ENCODE results near the gene GLA. TPM values are rescaled to one million over a fixed set of nuclear protein-coding genes. Genes with fewer than 3 reads are reported as not detected.

GLA gene
- total RNA-seq, 1 experiment from 2014 or later, result 41.9 TPM

- Histone ChIP-seq H2BK12ac (ENCODE audit: insufficient read length, low read depth, low read length) (no peak overlapping the region), H2BK20ac (ENCODE audit: low read depth, low read length, poor library complexity, severe bottlenecking) (no peak overlapping the region), H3K23me2 (ENCODE audit: insufficient read length, low read depth, low read length, poor library complexity, severe bottlenecking) (no peaks in the 10 kb centered on the region), H3K79me1 (ENCODE audit: insufficient read depth, low read depth, low read length, poor library complexity, severe bottlenecking) (no peaks in the 10 kb centered on the region), H2BK5ac (ENCODE audit: insufficient read length, low read length) (no peak overlapping the region), H3K4me1 (ENCODE audit: insufficient read depth, low read length) (no peaks in the 10 kb centered on the region), H3K23ac (ENCODE audit: insufficient read length, low read depth, low read length) (no peak overlapping the region), H3T11ph (ENCODE audit: low read length) (no peak overlapping the region), H3K4me2 (ENCODE audit: insufficient read depth, insufficient read length, low read length) (no peak overlapping the region), H3K27ac (ENCODE audit: insufficient read length, low read depth, low read length) (no peak overlapping the region), H4K5ac (ENCODE audit: insufficient read length, low read depth, low read length) (no peak overlapping the region), H3K14ac (ENCODE audit: insufficient read depth, low read length) (no peak overlapping the region), H2AFZ (ENCODE audit: low read length) (no peak overlapping the region), H3K79me2 (ENCODE audit: insufficient read depth, low read length) (no peaks in the 10 kb centered on the region), H2BK120ac (ENCODE audit: low read depth, low read length, poor library complexity, severe bottlenecking) (no peak overlapping the region), H4K8ac (replicated peaks; ENCODE audit: insufficient read length, low read depth, low read length) (no peak overlapping the region), H4K20me1 (ENCODE audit: control insufficient read depth, insufficient read depth, insufficient read length) (no peaks in the 10 kb centered on the region), H3K9ac (ENCODE audit: extremely low read depth, insufficient read length, low read length) (no peak overlapping the region), H3K4ac (ENCODE audit: low read depth, low read length) (no peak overlapping the region), H3K18ac (ENCODE audit: insufficient read length, low read depth, low read length) (no peak overlapping the region), H3K9me3 (ENCODE audit: control insufficient read depth, low read depth, low read length) (peaks cover 33% of the 10 kb centered on the region), H3K27me3 (ENCODE audit: insufficient read depth, low read length) (no peaks in the 10 kb centered on the region), H3K56ac (ENCODE audit: insufficient read length, low read depth, low read length) (no peak overlapping the region), H4K91ac (ENCODE audit: insufficient read length, low read depth, low read length) (no peak overlapping the region), H2AK5ac (ENCODE audit: insufficient read length, low read length) (no peak overlapping the region), H2BK15ac (ENCODE audit: low read depth, low read length) (no peak overlapping the region)
- Mint-ChIP-seq H3K27ac (no peak overlapping the region), H3K36me3 (ENCODE audit: insufficient read depth in 1 of 3, low read depth in 3 of 3) (peaks cover 5 to 39% (median 24%) of the 10 kb centered on the region in 3 experiments), H3K9me3 (peaks cover 52 to 61% of the 10 kb centered on the region in 2 experiments), H3K4me1 (no peaks in the 10 kb centered on the region), H3K4me3 (no peak overlapping the region), H3K27me3 (ENCODE audit: low read depth) (no peaks in the 10 kb centered on the region)
- no CpG with 5 or more reads among the region's 3 CpGs for WGBS (ENCODE audit: extremely low coverage, insufficient read length, low lambda C conversion rate)
- DNase-seq, result no peak
- TF ChIP-seq CTCF (conservative IDR thresholded peaks at IDR 0.05), result no peak
Observed at GRCh38 chrX:101452056-101452455, 44.3 kb upstream of the GLA start.

All from H9 (cell line).